Measurements from ENCODE around the gene FGG. TPM values are rescaled to one million over a fixed set of nuclear protein-coding genes. Genes with fewer than 3 reads are reported as not detected.

Gene FGG
- total RNA-seq, result 0.63 TPM

DNA sequence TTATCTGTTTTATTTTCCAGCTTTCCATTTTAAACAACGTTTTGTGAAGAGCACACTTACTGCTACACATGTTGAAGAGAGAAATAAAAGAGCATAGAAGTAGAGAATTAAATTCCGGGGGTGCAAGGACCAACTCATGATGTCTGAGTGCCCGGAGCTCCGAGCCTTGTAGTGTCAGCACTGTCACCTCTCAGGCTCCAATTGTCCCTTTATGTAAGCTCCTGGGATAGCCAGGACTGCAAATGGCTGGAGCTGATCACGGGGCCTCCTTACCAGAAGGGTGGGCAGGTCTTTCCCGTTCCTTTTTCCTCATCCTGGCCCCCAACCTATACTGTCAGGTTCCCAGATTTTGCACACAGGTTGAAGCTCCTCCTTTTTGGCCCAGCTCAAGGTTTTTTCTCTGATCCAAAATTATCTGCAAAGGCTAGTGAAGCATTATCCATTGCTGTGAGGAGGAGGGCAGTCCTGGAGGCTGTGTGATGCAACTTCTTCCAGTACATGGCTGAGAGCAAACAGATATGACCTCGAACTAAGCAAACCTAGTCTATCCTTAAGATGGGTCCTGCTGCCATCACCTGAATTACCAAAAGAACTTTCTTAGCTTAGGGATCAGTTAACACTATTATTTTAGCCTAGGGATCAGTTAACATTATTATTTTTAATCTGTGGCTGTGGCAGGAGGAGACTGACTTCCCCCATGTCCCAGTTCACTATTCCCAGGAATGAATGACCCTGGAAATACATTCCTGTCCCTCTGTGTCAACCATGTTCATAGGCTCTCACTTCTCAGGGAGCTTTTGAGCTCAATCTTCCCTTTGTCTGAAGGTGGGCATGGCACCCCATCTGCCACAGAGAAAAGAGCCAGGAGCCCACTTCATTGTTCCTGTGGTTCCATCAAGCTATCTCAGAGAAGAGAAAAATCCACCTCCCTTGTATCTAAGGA, at the start of gene FGG:
Gene FGG (minus strand): TSS at position 185 of the 943 bp plus-strand sequence. CDS start 47 bp downstream, at position 138.

DNA sequence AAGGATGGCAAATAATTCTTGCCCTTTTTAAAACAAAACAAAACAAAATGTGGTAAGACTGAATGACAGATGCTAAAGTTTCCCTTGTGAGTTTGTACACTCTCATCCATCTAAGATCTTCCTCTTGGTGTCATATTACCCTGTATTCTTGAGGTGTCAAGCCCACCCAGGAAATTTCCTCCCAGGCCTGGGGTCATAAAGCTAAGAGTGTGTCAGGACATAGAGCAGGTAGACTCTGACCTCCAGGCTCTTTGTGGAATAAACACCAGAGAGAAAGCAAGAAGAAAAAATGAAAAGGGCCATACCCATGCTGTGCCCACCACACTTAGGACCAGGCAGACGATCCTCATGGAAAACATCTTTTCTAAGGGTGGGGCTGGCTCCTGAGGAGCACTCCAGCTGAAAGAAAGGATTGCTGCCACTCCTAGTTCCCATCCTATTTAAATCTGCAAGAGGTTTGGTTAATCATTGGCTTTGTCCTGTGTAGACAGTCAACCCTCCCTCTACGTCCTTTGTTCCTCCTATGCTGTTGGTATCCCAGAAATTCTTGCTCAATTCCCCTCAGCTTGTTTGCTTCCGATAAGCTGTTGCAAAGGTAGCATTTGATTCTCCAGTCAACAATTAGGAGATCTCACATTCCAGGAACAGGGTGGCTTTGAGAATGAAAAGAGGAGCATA, 22.0 kb downstream of the FGG start, which contains the start of gene FGA:
Gene FGA (minus strand): TSS at position 414 of the 678 bp plus-strand sequence. CDS start 55 bp downstream, at position 359.

DNA sequence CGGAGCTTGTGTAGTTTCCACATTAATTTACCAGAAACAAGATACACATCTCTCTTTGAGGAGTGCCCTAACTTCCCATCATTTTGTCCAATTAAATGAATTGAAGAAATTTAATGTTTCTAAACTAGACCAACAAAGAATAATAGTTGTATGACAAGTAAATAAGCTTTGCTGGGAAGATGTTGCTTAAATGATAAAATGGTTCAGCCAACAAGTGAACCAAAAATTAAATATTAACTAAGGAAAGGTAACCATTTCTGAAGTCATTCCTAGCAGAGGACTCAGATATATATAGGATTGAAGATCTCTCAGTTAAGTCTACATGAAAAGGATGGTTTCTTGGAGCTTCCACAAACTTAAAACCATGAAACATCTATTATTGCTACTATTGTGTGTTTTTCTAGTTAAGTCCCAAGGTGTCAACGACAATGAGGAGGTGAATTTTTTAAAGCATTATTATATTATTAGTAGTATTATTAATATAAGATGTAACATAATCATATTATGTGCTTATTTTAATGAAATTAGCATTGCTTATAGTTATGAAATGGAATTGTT, 49.7 kb downstream of the FGG start, which contains the start of gene FGB:
Gene FGB (plus strand): TSS at position 315 of the 558 bp plus-strand sequence. CDS start 8 bp downstream, at position 323.

Other genes starting within 250 kb of the FGG start
- 6.3 TPM for gene DCHS2, start 120.9 kb downstream of the FGG start, total RNA-seq
- 98.9 TPM for gene PLRG1, start 62.3 kb downstream of the FGG start, total RNA-seq
- not detected for gene FGB, start 49.6 kb downstream of the FGG start, total RNA-seq
- gene FGA, start 21.9 kb downstream of the FGG start, total RNA-seq, result 0.94 TPM
- 0.94 TPM for gene LRAT, start 131.3 kb upstream of the FGG start, total RNA-seq
- gene RBM46, start 168.6 kb upstream of the FGG start, total RNA-seq, result not detected